ENCODE data around the gene UMAD1.
A peak's percentile ranks its signal among the peaks of the same experiment; 100 is the strongest.
"Not testable (repeated sequence)": the region's sequence is repeated elsewhere in the genome, so short reads cannot be mapped to it uniquely, and the experiment has no call there.

UMAD1 gene

DNA sequence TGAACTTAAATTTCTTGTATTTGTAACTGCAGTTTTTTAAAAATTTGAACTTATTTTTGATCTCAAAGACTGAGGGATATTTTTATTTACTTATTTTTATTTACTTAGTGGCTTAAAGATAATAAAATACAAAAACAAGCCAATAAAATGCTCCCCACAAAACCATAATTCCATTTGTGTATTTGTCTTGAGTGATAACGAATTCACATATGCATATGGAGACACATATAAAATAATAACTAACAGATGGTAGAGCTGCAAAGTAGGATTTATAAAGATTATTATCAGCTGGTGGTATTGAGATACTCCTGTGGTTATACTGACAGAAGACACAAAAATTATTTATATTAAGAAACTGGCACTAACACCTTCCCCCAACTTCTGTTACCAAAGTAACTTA is 168.1 kb downstream of the UMAD1 start:
- TF ChIP-seq POLR2A (IDR thresholded peaks at IDR 0.05; ENCODE audit: low read depth, low read length) = no peak
- FAIRE-seq = peak; percentile 11
- no peak for DNase-seq (ENCODE audit: insufficient read length, low spot score)

DNA sequence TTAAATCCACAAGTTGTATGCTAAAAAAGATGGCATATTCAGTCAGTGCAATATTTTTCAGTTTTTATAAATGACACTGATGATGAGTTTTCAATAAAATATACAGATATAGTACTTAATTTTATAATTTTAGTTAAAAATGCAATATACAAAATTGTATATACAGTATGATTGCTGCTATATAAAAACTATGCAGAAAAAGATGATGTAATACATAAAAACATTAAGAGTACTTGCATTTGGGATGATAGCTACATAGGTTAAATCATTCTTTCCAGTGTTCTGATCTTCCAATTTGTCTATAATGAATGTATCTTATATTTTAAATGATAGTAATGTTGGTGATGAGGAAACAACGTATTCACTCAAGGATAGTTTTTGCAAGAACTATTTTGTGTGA is 169.8 kb downstream of the UMAD1 start:
- no peak for TF ChIP-seq POLR2A (IDR thresholded peaks at IDR 0.05; ENCODE audit: low read depth, low read length)
- DNase-seq (ENCODE audit: insufficient read length, low spot score) (no peak), FAIRE-seq (no peak)

DNA sequence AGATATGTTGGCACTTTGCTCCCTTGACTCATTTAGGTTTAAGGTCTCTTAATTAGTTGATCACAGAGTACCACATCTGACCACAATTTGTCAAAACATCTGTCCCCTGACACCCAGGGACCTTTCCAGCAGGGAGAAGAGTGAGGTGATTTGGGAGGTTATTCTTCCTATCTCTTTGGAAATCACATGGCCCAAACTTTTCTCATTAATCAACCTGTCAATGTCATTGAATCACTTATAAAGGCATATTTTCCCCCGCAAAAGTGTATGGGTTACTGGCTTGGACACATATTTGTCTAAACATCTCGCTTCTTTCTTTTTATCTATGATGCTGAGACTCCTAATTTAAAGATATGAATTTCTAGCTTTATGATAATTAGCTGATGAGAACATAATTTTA is 170.3 kb downstream of the UMAD1 start:
- peak; percentile 84 for FAIRE-seq
- TF ChIP-seq POLR2A (IDR thresholded peaks at IDR 0.05; ENCODE audit: low read depth, low read length) = no peak

DNA sequence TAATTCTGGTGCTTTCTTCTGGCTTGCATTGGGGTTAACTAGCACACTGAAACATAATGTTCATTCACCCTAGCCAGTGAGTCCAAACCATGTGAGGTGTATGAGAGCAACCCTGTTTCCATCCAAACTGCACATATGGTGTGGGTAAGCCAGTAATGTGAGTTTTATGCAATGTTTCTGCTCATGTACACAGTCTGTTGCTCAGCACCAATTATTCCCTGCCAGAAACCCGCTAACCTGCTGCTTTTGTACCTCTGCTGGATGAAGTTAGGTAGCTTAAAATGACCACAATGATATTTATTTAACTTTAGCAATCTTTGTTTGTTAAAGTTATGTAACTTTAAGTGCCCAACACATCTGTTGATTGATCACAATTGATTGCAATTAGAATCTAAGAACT is 171.6 kb downstream of the UMAD1 start:
- peak; percentile 89 for FAIRE-seq
- no peak for DNase-seq (ENCODE audit: insufficient read length, low spot score)
- no peak for TF ChIP-seq POLR2A (IDR thresholded peaks at IDR 0.05; ENCODE audit: low read depth, low read length)

More for the DNA sequence above, 170.3 kb downstream of the UMAD1 start:
- DNase-seq (ENCODE audit: insufficient read length, low spot score) = no peak

DNA sequence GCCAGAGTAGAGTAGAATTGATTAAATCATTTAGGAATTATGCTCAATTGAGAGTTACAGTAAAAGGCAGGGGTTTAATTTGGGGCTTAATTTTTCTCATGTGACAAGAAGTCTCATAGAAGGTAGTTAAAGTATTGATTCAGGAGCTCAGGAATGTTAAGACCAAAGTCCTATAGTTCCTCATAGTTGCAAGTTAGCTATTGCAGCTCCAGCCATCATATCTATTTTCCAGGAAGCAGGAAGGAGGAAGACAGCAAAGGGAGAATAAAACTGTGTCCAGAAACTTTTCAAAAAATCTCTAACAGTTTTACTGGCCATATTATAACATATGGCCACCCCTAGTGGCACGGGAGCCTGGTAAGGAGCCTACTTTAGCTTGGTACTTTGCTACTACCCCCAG is 174.8 kb downstream of the UMAD1 start:
- TF ChIP-seq POLR2A (IDR thresholded peaks at IDR 0.05; ENCODE audit: low read depth, low read length) = no peak
- no peak for DNase-seq (ENCODE audit: insufficient read length, low spot score)
- FAIRE-seq = no peak

DNA sequence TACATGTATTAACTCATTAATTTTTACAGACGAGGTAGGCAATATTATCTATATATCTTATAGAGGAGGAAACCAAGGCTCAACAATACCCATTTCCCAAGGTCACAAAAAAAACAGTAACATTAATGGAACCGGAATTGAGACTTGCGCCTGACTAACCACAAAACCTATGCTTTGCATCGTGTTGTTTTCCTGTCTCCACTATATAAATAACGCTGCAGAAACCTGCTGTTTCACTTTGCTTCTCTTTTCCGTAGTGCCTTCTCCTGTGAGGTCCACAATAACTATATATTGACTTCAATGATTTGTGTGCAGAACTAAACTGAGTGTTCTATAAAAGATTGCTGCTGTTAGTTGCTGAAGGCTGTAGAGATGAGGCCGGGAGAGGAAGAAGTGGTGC is 175.5 kb downstream of the UMAD1 start:
- no peak for TF ChIP-seq POLR2A (IDR thresholded peaks at IDR 0.05; ENCODE audit: low read depth, low read length)
- FAIRE-seq (no peak), DNase-seq (ENCODE audit: insufficient read length, low spot score) (no peak)

DNA sequence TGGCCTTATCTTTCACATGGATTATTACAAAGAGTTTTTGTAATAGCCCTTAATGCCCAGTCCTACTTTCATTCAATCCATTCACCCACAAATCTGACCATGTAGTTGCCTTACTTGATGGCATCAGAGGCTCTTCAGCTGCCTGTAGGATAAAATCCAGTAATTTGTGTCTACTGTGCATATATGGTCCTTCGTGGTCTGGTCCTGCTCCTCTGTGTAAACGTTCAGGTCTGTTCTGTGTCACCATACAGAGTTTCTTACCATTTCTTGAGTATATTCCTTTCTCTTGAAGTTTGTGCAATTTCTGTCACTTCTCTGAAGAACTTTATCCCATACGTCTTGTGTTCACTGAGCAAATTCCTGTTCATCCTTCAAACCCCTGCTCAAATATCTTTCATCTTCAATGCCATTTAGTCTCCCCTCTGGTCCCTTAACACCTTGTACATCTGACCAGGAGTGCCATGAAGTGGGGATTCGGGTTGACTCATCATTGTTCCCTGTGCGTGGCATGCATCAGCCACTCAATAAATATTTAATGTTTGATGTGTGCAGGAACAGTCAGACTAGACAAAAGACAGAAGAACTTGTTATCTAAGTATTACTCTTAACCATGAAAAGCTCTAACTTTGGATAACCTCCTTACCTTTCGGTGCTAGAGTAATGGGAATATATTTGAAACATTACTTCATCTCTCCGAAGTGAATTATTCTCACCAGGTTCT is 176.4 kb downstream of the UMAD1 start:
- FAIRE-seq = peak; percentile 55
- no peak for DNase-seq (ENCODE audit: insufficient read length, low spot score)
- no peak for TF ChIP-seq POLR2A (IDR thresholded peaks at IDR 0.05; ENCODE audit: low read depth, low read length)

DNA sequence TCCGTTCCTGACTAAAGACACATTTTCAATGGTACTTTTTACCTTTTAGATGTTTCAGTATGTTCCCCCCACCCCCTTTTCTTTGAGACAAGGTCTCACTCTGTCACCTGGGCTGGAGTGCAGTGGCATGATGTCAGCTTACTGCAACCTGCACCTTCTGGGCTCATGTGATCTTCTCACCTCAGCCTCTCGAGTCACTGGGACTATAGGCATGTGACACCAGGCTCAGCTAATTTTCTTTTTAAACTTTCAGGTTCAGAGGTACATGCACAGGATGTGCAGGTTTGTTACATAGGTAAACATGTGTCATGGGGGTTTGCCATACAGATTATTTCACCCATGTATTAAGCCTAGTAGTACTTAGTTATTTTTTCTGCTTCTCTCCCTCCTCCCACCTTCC is 177.2 kb downstream of the UMAD1 start:
- no peak for TF ChIP-seq POLR2A (IDR thresholded peaks at IDR 0.05; ENCODE audit: low read depth, low read length)
- no peak for FAIRE-seq
- DNase-seq (ENCODE audit: insufficient read length, low spot score) = no peak

DNA sequence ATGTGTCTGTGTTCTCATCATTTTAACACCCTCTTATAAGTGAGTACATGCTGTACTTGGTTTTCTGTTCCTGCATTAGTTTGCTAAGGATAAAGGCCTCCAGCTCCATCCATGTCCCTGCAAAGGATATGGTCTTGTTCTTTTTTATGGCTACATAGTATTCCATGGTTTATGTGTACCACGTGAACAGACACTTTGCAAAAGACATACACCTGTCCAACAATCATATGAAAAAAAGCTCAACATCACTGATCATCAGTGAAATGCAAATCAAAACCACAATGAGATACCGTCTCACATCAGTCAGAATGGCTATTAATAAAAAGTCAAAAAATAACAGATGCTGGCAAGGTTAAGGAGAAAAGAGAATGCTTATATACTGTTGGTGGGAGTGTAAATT is 177.6 kb downstream of the UMAD1 start:
- FAIRE-seq; DNase-seq (ENCODE audit: insufficient read length, low spot score): not testable (repeated sequence)

DNA sequence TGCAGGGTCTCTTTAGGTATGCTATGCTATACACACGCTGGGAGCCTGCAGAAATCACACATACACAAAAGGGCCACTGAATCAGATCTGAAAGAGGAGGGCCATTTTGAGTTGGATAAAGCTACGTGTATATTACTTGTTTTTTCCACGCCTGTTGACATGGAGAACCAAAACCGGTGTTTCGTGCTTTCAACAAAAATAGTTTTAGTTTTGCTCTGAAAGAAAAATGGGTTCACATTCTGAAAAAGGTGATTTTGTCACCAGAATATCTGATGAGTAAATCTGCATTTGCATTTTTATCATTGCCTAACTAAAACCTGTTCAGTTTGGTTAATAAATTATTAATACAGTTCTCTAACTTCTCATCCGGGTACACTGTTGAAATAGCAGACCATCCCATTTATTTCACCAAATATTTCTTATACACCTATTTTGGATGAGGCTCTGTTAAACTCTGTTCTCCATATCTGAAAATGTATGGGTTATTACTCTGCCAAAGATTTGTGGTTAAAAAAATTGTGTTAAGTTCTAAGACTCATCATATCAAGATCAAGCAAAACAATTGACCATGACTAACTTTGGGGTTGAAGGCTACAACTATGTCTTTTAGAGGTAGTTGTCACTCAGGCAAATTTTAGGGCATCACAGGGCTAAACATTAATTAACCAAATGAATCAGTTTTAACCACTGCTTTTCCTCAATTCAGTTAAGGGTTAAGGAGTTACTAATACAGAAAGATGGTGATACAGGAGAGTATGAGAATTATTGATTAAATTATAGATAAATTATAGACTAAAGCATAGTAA is 179.1 kb downstream of the UMAD1 start:
- peak; percentile 72 for FAIRE-seq
- TF ChIP-seq POLR2A (IDR thresholded peaks at IDR 0.05; ENCODE audit: low read depth, low read length) = no peak
- no peak for DNase-seq (ENCODE audit: insufficient read length, low spot score)

DNA sequence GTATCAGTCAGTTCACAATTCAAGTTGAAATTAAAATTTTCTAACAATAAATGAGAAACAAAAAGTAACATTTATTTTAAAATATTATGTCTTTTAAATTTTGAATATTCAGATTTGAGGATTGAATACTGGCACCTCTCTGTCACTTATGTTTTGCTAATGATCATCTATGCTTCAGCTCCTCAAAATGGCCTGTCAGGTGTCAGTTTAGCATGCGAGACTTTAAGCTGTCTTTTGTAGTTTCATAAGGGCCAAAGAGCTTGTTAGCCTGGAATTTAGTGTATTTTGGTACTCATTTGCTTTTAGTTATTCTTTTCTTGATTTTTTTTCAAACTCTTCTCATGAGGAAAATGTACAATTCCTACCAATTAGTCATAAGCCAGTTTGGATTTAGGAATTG is 179.9 kb downstream of the UMAD1 start:
- TF ChIP-seq POLR2A (IDR thresholded peaks at IDR 0.05; ENCODE audit: low read depth, low read length) = no peak
- no peak for FAIRE-seq
- DNase-seq (ENCODE audit: insufficient read length, low spot score) = no peak

DNA sequence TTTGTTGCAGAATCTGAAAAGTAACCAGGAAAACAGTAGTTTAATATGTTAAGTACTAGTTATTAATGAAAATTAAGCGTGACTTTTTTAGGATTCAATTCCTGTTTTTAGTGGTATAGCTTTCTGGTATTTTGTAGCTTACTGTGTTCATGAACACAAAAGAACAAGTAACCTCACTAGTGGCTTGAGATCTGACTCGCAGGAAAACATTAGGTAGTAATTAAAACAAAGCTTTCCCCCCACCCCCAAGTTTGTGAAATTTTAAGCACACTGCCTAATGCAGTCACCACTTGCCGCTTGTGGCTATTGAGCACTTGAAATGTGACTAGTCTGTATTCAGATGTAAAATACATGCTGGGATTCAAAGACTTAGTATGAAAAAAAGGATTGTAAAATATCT is 180.4 kb downstream of the UMAD1 start:
- DNase-seq (ENCODE audit: insufficient read length, low spot score) (no peak), FAIRE-seq (peak; percentile 66)
- TF ChIP-seq POLR2A (IDR thresholded peaks at IDR 0.05; ENCODE audit: low read depth, low read length) = no peak

DNA sequence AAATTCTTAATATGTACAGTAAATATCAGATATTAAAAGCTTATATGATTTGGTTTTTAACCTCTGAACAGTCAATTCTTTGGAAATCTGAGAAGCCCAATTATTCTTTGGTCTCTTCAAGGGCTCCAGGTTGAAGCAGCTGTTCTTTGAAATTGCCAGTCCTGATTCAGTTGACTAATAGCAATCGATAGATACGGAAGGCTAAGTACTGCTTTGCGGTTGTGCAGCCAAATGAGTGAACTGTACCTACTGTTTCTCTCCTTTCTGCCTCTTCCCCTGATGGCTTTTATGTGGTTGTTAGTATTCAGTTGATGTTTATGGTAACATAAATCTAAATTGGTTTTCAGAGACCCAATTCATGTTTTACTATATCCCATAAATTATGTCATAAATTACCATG is 181.0 kb downstream of the UMAD1 start:
- DNase-seq (ENCODE audit: insufficient read length, low spot score) = no peak
- FAIRE-seq = peak; percentile 30
- TF ChIP-seq POLR2A (IDR thresholded peaks at IDR 0.05; ENCODE audit: low read depth, low read length) = no peak

DNA sequence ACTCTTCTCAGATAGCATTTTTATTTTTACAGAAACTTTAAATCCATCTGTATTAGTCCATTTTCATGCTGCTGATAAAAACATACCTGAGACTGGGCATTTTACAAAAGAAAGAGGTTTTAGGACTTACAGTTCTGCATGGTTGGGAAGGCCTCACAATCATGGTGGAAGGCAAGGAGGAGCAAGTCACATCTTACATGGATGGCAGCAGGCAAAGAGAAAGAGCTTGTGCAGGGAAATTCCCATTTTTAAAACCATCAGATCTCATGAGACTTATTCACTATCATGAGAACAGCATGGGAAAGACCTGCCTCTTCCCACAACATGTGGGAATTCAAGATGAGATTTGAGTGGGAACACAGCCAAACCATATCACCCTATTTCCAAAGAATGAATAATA is 184.7 kb downstream of the UMAD1 start:
- DNase-seq (ENCODE audit: insufficient read length, low spot score); FAIRE-seq: not testable (repeated sequence)

DNA sequence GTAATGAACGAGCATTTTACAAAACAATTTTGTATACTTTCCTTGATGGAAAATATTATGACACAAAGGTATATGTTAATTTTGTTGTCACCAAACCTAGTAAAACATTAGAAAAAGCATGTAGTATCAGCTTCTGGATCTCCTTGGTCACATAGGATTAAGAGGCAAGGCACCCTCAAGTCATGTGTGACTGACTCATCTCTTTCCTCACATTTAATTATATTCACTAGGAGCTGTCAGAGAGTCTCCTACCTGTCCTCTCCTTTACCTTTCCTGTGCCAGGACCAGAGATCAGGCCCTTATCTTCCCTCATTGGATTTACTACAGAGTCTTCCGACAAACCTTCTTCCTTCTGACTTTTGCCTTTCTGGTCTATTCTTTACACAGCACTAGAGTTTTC is 189.1 kb downstream of the UMAD1 start:
- FAIRE-seq (peak; percentile 73), DNase-seq (ENCODE audit: insufficient read length, low spot score) (no peak)
- no peak for TF ChIP-seq POLR2A (IDR thresholded peaks at IDR 0.05; ENCODE audit: low read depth, low read length)
